ENCODE results near the gene LYZL2. TPM values are rescaled to one million over a fixed set of nuclear protein-coding genes. Genes with fewer than 3 reads are reported as not detected.
"Not testable (repeated sequence)": the region's sequence is repeated elsewhere in the genome, so short reads cannot be mapped to it uniquely, and the experiment has no call there.

Gene LYZL2
- not detected in 2 replicates for total RNA-seq (2014; rRNA removed; shearing (Covaris generic))

GRCh38 chr10:30629653-30630052 lies at the start of gene LYZL2:
Gene LYZL2 (minus strand): TSS chr10:30629753. CDS start chr10:30626915, 2,838 bp downstream.
- no peak for DNase-seq (ENCODE audit: low read depth)

GRCh38 chr10:30677616-30678015 lies 48.1 kb upstream of the LYZL2 start:
- DNase-seq (ENCODE audit: low read depth) = not testable (repeated sequence)

GRCh38 chr10:30677146-30677545 lies 47.6 kb upstream of the LYZL2 start:
- not testable (repeated sequence) for DNase-seq (ENCODE audit: low read depth)

GRCh38 chr10:30675791-30676718 lies 46.5 kb upstream of the LYZL2 start:
- DNase-seq (ENCODE audit: low read depth) = no peak

- DNase-seq (ENCODE audit: low read depth) = no peak
Measured at GRCh38 chr10:30674796-30675195, 45.2 kb upstream of the LYZL2 start.

- not testable (repeated sequence) for DNase-seq (ENCODE audit: low read depth)
Measured at GRCh38 chr10:30673262-30673661, 43.7 kb upstream of the LYZL2 start.

GRCh38 chr10:30672338-30672737 lies 42.8 kb upstream of the LYZL2 start:
- not testable (repeated sequence) for DNase-seq (ENCODE audit: low read depth)

GRCh38 chr10:30671026-30671616 lies 41.6 kb upstream of the LYZL2 start:
- peak; percentile 62 for DNase-seq (ENCODE audit: low read depth)

- not testable (repeated sequence) for DNase-seq (ENCODE audit: low read depth)
Measured at GRCh38 chr10:30667982-30668381, 38.4 kb upstream of the LYZL2 start.

- not testable (repeated sequence) for DNase-seq (ENCODE audit: low read depth)
Measured at GRCh38 chr10:30663403-30663802, 33.9 kb upstream of the LYZL2 start.

- no peak for DNase-seq (ENCODE audit: low read depth)
Measured at GRCh38 chr10:30662814-30663213, 33.3 kb upstream of the LYZL2 start.

- DNase-seq (ENCODE audit: low read depth) = not testable (repeated sequence)
Measured at GRCh38 chr10:30660314-30660713, 30.8 kb upstream of the LYZL2 start.

GRCh38 chr10:30656233-30656632 lies 26.7 kb upstream of the LYZL2 start:
- no peak for DNase-seq (ENCODE audit: low read depth)

- DNase-seq (ENCODE audit: low read depth) = not testable (repeated sequence)
Measured at GRCh38 chr10:30655001-30655400, 25.4 kb upstream of the LYZL2 start.

GRCh38 chr10:30651470-30652397 lies 22.2 kb upstream of the LYZL2 start:
- not testable (repeated sequence) for DNase-seq (ENCODE audit: low read depth)

- no peak for DNase-seq (ENCODE audit: low read depth)
Measured at GRCh38 chr10:30647089-30647488, 17.5 kb upstream of the LYZL2 start.

- DNase-seq (ENCODE audit: low read depth) = peak; percentile 3
Measured at GRCh38 chr10:30645340-30645827, 15.8 kb upstream of the LYZL2 start.

GRCh38 chr10:30644408-30644861 lies 14.9 kb upstream of the LYZL2 start:
- peak; percentile 8 for DNase-seq (ENCODE audit: low read depth)

- DNase-seq (ENCODE audit: low read depth) = not testable (repeated sequence)
Measured at GRCh38 chr10:30643557-30644199, 14.1 kb upstream of the LYZL2 start.

GRCh38 chr10:30642856-30643255 lies 13.3 kb upstream of the LYZL2 start:
- not testable (repeated sequence) for DNase-seq (ENCODE audit: low read depth)

Measured in Daoy (cell line).